ENCODE data around the gene PPP2R1B. TPM values are rescaled to one million over a fixed set of nuclear protein-coding genes. Genes with fewer than 3 reads are reported as not detected.

Gene PPP2R1B
- polyA plus RNA-seq, 1 donor from 2014 or later, result 10.4 TPM

DNA sequence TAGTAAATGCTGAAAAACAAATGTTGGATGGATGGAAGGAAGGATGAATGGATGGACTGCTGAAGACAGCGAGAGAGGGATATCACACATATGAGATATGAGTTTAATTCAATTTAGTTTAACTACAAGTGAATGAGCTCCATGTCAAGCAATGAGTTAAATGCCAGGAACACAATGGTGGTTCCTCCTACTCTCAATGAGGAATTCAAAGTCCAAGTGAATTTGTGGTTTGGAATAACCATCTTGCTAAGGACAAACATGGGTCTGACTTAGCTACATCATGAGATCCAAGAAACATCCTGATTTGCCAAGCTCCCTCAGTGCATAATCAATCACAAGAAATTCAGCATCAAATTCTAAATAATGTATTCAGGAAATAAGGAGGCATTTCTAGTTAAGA is 26.1 kb upstream of the PPP2R1B start:
- Histone ChIP-seq H3K9me3 (ENCODE audit: low read length) (no peaks in the 10 kb centered on the region), H2AFZ (ENCODE audit: low read depth, low read length) (no peak overlapping the region), H3K9me2 (ENCODE audit: insufficient read depth, low read length) (no peaks in the 10 kb centered on the region), H3K36me3 (ENCODE audit: insufficient read depth, low read length) (peaks cover 5% of the 10 kb centered on the region), H3K4me2 (ENCODE audit: low read length) (no peak overlapping the region), H3K9ac (ENCODE audit: low read length) (no peak overlapping the region), H3K27ac (ENCODE audit: low read length) (no peak overlapping the region), H3K4me3 (ENCODE audit: low read length) (no peak overlapping the region), H3F3A (ENCODE audit: insufficient read depth, low read length, poor library complexity, severe bottlenecking) (no peaks in the 10 kb centered on the region), H3K79me2 (replicated peaks; ENCODE audit: insufficient read depth, low read length) (no peaks in the 10 kb centered on the region), H4K20me1 (ENCODE audit: insufficient read depth) (no peaks in the 10 kb centered on the region), H3K27me3 (ENCODE audit: insufficient read depth, low read depth, low read length) (no peaks in the 10 kb centered on the region)
- no peak for TF ChIP-seq CTCF (IDR thresholded peaks at IDR 0.05; ENCODE audit: poor library complexity, severe bottlenecking)
- TF ChIP-seq EP300 (conservative IDR thresholded peaks at IDR 0.05; ENCODE audit: poor library complexity, severe bottlenecking), result no peak
- no peak for TF ChIP-seq TAF1 (IDR thresholded peaks at IDR 0.05; ENCODE audit: low read depth)
- TF ChIP-seq EZH2 (IDR thresholded peaks at IDR 0.05; ENCODE audit: borderline replicate concordance, insufficient read depth, low read length, poor library complexity, severe bottlenecking), result no peak
- no peak for TF ChIP-seq POLR2AphosphoS5 (IDR thresholded peaks at IDR 0.05)
- TF ChIP-seq RAD21 (conservative IDR thresholded peaks at IDR 0.05), result no peak
- TF ChIP-seq MXI1 (conservative IDR thresholded peaks at IDR 0.05; ENCODE audit: poor library complexity, severe bottlenecking), result no peak
- TF ChIP-seq REST (IDR thresholded peaks at IDR 0.05; ENCODE audit: borderline replicate concordance), result no peak
- TF ChIP-seq SMC3 (conservative IDR thresholded peaks at IDR 0.05; ENCODE audit: poor library complexity), result no peak

DNA sequence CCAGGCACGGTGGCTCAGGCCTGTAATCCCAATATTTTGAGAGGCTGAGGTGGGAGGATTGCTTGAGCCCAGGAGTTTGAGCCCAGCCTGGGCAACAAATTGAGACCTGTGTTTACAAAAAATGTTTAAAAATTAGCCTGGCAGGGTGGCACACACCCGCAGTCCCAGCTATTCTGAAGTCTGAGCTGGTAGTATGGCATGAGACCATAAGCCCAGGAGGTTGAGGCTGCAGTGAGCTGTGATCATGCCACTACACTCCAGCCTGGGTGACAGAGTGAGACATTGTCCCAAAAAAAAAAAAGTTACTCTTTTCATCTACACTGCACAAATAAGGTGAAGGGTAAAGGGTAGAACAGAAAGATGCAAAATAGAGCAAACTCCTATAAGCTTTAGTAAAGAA is 22.3 kb upstream of the PPP2R1B start:
- Histone ChIP-seq H3K36me3 (ENCODE audit: insufficient read depth, low read length) (no peaks in the 10 kb centered on the region), H3K27me3 (ENCODE audit: insufficient read depth, low read depth, low read length) (no peaks in the 10 kb centered on the region), H3K27ac (ENCODE audit: low read length) (no peak overlapping the region), H3F3A (ENCODE audit: insufficient read depth, low read length, poor library complexity, severe bottlenecking) (no peaks in the 10 kb centered on the region), H3K4me2 (ENCODE audit: low read length) (no peak overlapping the region), H3K9me2 (ENCODE audit: insufficient read depth, low read length) (no peaks in the 10 kb centered on the region), H4K20me1 (ENCODE audit: insufficient read depth) (no peaks in the 10 kb centered on the region), H2AFZ (ENCODE audit: low read depth, low read length) (no peak overlapping the region), H3K79me2 (replicated peaks; ENCODE audit: insufficient read depth, low read length) (no peaks in the 10 kb centered on the region), H3K9me3 (ENCODE audit: low read length) (no peaks in the 10 kb centered on the region), H3K9ac (ENCODE audit: low read length) (no peak overlapping the region), H3K4me3 (ENCODE audit: low read length) (no peak overlapping the region)
- no peak for TF ChIP-seq TAF1 (IDR thresholded peaks at IDR 0.05; ENCODE audit: low read depth)
- no peak for TF ChIP-seq EZH2 (IDR thresholded peaks at IDR 0.05; ENCODE audit: borderline replicate concordance, insufficient read depth, low read length, poor library complexity, severe bottlenecking)
- TF ChIP-seq POLR2AphosphoS5 (IDR thresholded peaks at IDR 0.05), result no peak
- no peak for TF ChIP-seq SMC3 (conservative IDR thresholded peaks at IDR 0.05; ENCODE audit: poor library complexity)
- TF ChIP-seq EP300 (conservative IDR thresholded peaks at IDR 0.05; ENCODE audit: poor library complexity, severe bottlenecking), result no peak
- no peak for TF ChIP-seq MXI1 (conservative IDR thresholded peaks at IDR 0.05; ENCODE audit: poor library complexity, severe bottlenecking)

All from neural cell (in vitro differentiated cells).